Activated CD4-positive, alpha-beta T cell treated with anti-CD3 and anti-CD28 coated beads for 1 hour (primary cell): ENCODE data around the gene FUCA1.
A peak's percentile ranks its signal among the peaks of the same experiment; 100 is the strongest.
"Not testable (repeated sequence)": the region's sequence is repeated elsewhere in the genome, so short reads cannot be mapped to it uniquely, and the experiment has no call there.

ENCODE experiments used
- DNase-seq: peaks from one replicate; pipeline ENCODE4 v3.0.0-alpha.2; 2020

Gene FUCA1

GRCh38 chr1:23895082-23895481 lies 27.0 kb upstream of the FUCA1 start:
- DNase-seq, result no peak

DNA sequence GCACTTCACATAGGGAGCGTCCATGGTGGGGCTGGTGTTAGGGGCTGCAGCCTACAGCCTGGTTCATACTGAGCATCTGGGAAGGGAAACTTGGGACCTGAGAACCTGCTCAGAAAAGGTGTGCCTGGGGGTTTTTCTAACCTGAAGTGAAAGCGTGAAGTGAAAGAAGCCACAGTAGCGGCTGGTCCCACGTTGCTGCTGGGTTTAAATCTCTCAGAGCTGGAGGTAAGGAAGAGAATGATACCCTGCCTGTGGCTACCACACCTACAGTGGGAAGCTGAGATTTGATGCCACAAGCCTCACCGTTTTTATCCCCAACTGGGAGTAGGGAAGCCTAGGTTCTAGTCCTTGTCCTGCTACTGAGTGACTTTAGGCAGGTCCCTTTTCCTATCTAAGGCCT lies 21.0 kb upstream of the FUCA1 start:
- DNase-seq, result no peak

DNA sequence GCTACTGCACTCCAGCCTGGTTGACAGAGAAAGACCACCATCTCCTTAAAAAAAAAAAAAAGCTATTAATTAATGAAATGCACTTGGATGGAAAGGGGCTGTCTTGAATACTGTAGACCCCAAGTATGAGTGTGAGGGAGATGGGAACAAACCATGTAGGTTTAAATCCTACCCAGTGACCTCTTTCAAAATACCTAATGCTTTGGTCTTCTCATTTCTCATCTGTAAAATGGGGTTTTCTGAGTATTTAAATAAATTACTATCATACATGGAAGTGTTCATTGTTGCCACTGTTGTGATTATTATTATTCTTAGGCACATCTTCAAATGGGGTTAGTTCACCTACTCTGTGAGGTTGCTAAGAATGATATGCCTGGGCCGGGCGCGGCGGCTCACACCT lies 17.1 kb upstream of the FUCA1 start:
- no peak for DNase-seq

DNA sequence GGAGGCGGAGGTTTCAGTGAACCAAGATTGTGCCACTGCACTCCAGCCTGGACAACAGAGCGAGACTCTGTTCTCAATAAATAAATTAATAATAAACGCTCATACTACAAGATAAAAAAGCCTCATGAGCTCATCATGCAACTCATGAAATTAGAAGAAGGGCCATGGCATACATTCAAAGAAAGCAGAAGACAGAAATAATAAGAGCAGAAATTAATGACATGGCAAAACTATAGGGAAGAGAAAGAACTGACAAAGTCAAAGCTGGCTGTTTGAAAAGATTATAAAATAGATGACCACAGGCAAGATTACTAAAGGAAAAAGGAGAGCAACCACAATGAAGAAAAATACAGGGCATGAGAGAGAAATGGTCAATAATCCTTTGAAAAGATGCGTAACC lies 14.7 kb upstream of the FUCA1 start:
- no peak for DNase-seq

DNA sequence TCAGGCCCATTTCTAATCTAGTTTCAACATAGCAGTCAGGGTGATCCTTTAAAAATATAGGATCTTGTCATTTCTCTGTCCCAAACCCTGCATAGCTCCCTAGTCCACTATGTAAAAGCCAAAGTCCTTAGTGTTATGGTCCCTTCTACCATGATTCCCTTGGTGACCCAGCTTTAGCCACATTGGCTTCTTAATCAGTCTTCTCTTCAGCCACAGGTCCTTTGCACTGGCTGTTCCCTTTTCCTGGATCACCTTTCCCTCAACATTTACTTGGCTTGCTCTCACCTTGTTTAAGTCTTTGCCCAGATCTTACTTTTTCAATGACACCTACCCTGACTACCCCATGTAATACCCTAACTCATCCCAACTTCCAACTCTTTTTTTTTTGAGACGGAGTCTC lies 11.7 kb upstream of the FUCA1 start:
- no peak for DNase-seq

DNA sequence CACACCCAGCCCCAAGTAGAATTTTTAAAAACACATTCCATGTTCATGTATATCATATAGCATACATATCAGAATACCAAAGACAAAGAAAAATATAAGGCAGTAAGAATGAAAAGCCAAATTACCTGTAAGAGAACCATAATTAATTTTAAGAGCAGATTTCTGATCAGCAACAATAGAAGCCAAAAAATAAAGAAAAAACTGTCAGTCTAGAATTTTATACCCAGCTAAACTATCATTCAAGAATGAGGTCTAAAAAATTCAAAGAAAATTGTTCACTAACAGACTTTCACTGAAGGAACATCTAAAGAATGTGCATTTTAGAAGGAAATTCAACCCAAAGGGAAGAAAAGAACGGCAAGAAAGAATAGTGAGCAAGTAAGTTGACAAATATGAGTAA lies 10.6 kb upstream of the FUCA1 start:
- no peak for DNase-seq

GRCh38 chr1:23875382-23875781 lies 7.3 kb upstream of the FUCA1 start:
- no peak for DNase-seq

GRCh38 chr1:23872421-23872820 lies 4.3 kb upstream of the FUCA1 start:
- DNase-seq, result no peak

GRCh38 chr1:23869051-23869450 lies 961 bp upstream of the FUCA1 start:
- DNase-seq, result no peak

- no peak for DNase-seq
These were observed 497 bp upstream of the FUCA1 start for GRCh38 chr1:23868557-23869016.

GRCh38 chr1:23867542-23867894 lies 572 bp downstream of the FUCA1 start:
- DNase-seq, result no peak

GRCh38 chr1:23865543-23865930 lies 2.6 kb downstream of the FUCA1 start:
- no peak for DNase-seq

- DNase-seq, result no peak
These were observed 3.1 kb downstream of the FUCA1 start for GRCh38 chr1:23864801-23865542.

DNA sequence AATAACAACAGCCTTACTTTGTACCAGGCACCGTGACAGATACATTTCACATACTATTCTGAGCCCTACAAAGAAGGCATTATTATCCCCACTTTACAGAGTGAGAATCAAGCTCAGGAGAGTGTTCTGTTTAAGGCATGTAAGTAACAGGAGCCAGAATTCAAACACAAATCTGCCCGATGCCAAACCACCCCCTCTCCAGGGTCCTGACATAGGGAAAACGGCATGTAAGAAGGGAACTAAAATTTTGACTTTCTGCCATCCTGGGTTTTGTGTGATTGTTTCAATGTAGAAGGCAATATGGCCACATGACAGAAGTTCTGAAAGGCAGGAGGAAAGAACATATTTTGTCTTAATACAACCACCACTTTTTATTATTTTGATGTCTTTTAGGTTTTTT lies 5.5 kb downstream of the FUCA1 start:
- no peak for DNase-seq

GRCh38 chr1:23854568-23854967 lies 13.5 kb downstream of the FUCA1 start:
- DNase-seq, result no peak

- not testable (repeated sequence) for DNase-seq
These were observed 15.0 kb downstream of the FUCA1 start for GRCh38 chr1:23853124-23853523.

GRCh38 chr1:23851406-23851805 lies 16.7 kb downstream of the FUCA1 start:
- DNase-seq, result not testable (repeated sequence)

- DNase-seq, result no peak
These were observed 19.1 kb downstream of the FUCA1 start for GRCh38 chr1:23848673-23849616.

GRCh38 chr1:23847482-23848095 lies 20.5 kb downstream of the FUCA1 start:
- not testable (repeated sequence) for DNase-seq

DNA sequence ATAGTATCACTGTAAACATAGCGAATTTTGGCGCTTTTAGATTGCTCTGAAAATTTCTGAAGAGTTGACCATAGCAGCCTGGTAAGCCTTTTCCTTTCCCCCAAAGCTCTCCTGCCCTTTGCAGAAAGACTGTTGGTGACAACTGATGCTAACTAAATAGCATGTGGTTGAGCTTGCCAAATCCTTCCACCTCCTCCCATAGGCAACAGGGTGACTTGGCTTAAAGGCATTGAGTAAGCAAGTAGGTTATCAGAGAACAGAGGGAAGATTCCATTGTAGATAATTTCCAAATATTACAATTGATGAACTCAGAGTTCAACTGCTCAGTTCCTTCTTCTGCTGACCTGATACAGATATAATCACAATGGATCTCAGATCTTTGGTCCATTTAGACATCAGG lies 22.9 kb downstream of the FUCA1 start:
- no peak for DNase-seq

- no peak for DNase-seq
These were observed 24.4 kb downstream of the FUCA1 start for GRCh38 chr1:23843644-23844043.

DNA sequence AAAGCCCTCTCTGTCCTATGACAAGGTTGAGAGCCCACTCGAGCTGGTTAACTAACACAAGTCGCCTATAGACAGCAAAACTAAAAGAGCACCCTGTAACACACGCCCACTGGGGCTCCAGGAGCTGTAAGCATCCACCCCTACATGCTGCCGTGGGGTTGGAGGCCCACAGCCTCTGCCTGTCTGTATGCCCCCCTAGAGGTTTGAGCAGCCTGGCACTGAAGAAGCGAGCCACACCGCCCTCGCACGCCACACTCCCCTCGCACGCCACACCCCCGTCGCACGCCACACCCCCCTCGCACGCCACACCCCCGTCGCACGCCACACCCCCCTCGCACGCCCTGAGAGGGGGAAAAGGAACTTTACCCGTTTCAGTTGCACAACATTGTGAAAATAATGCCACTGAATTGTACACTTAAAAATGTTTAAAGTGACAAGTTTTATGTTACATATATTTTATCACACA lies 29.7 kb downstream of the FUCA1 start:
- peak; percentile 69 for DNase-seq

- DNase-seq, result no peak
These were observed 30.2 kb downstream of the FUCA1 start for GRCh38 chr1:23837908-23838307.

DNA sequence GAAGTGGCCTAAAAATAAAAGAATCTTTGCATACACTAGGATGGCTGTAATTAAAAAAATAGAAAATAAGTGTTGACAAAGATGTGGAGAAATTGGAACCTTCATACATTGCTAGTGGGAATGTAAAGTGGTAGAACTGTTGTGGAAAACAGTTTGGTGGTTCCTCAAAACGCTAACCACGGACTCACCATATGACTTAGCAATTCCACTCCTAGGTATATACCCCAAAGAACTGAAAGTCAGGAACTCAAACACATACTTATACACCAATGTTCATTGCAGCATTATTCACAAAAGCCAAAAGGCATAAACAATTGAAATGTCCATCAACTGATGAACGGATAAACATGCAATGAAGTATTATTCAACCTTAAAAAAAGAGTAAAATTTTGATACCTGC lies 32.1 kb downstream of the FUCA1 start:
- no peak for DNase-seq
